Progenitor cell of endocrine pancreas (in vitro differentiated cells): Measurements from ENCODE around the gene IFITM10. TPM values are rescaled to one million over a fixed set of nuclear protein-coding genes. Genes with fewer than 3 reads are reported as not detected.
A peak's percentile ranks its signal among the peaks of the same experiment; 100 is the strongest.

Experiments used
- DNase-seq: peaks from one replicate; pipeline ENCODE4 v3.0.0; 2021; ENCODE audit warnings: low spot score; ENCODE audit not compliant: unreplicated experiment
- H3K27ac Mint-ChIP-seq: 2 replicates; pipeline ENCODE4 v1.8.0; 2021; ENCODE audit warnings: mild to moderate bottlenecking, moderate library complexity, mixed read lengths
- H3K27me3 Mint-ChIP-seq: 2 replicates; pipeline ENCODE4 v1.8.0; 2021; ENCODE audit warnings: mixed read lengths
- H3K36me3 Mint-ChIP-seq: 2 replicates; pipeline ENCODE4 v1.8.0; 2022; ENCODE audit warnings: mixed read lengths; ENCODE audit not compliant: insufficient read depth
- H3K4me1 Mint-ChIP-seq: 2 replicates; pipeline ENCODE4 v1.8.0; 2021; ENCODE audit warnings: low read depth, mixed read lengths
- H3K4me3 Mint-ChIP-seq: 2 replicates; pipeline ENCODE4 v1.8.0; 2021; ENCODE audit warnings: low read depth, mild to moderate bottlenecking, moderate library complexity, mixed read lengths
- H3K9me3 Mint-ChIP-seq: 2 replicates; pipeline ENCODE4 v1.8.0; 2021; ENCODE audit warnings: low read depth, mixed read lengths
- CTCF ChIP-seq: fragments of 200-600 bp; sonication (generic); IDR thresholded peaks from one replicate; pipeline ENCODE4 v1.5.0; 2021; ENCODE audit warnings: antibody characterized with exemption, mild to moderate bottlenecking; ENCODE audit not compliant: unreplicated experiment
- total RNA-seq: library from RNA; stranded (reverse); gene quantifications from 2 replicates; pipeline ENCODE4 v1.2.1, GENCODE V29; 2021

The IFITM10 gene
- total RNA-seq, 1 donor from 2014 or later: 1.2 TPM

- no peak for TF ChIP-seq CTCF
- Mint-ChIP-seq H3K36me3 (no peaks in the 10 kb centered on the region), H3K27me3 (no peaks in the 10 kb centered on the region), H3K4me1 (no peaks in the 10 kb centered on the region), H3K9me3 (no peaks in the 10 kb centered on the region), H3K27ac (no peak overlapping the region), H3K4me3 (no peak overlapping the region)
- DNase-seq: no peak
Observed at GRCh38 chr11:1756791-1757771, 6.7 kb upstream of the IFITM10 start.

- H3K9me3 Mint-ChIP-seq: no peaks in the 10 kb centered on the region
- no peaks in the 10 kb centered on the region for H3K4me1 Mint-ChIP-seq
- no peaks in the 10 kb centered on the region for H3K36me3 Mint-ChIP-seq
- no peak overlapping the region for H3K4me3 Mint-ChIP-seq
- no peak for TF ChIP-seq CTCF
- no peaks in the 10 kb centered on the region for H3K27me3 Mint-ChIP-seq
- H3K27ac Mint-ChIP-seq: no peak overlapping the region
- no peak for DNase-seq
Observed at GRCh38 chr11:1755692-1756561, 5.5 kb upstream of the IFITM10 start.

- Mint-ChIP-seq H3K27me3 (peaks cover 4% of the 10 kb centered on the region), H3K4me3 (no peak overlapping the region), H3K36me3 (no peaks in the 10 kb centered on the region), H3K9me3 (no peaks in the 10 kb centered on the region), H3K4me1 (peaks cover 2% of the 10 kb centered on the region), H3K27ac (no peak overlapping the region)
- no peak for DNase-seq
- TF ChIP-seq CTCF: no peak
Observed at GRCh38 chr11:1755344-1755691, 4.9 kb upstream of the IFITM10 start.

- peaks cover 11% of the 10 kb centered on the region for H3K27me3 Mint-ChIP-seq
- H3K4me1 Mint-ChIP-seq: peaks cover 8% of the 10 kb centered on the region
- no peaks in the 10 kb centered on the region for H3K9me3 Mint-ChIP-seq
- no peak overlapping the region for H3K4me3 Mint-ChIP-seq
- TF ChIP-seq CTCF: no peak
- peak overlapping the region; percentile 43 for H3K27ac Mint-ChIP-seq
- no peaks in the 10 kb centered on the region for H3K36me3 Mint-ChIP-seq
- DNase-seq: no peak
Observed at GRCh38 chr11:1754376-1755150, 4.2 kb upstream of the IFITM10 start.

GRCh38 chr11:1753929-1754305, 3.5 kb upstream of the IFITM10 start:
- Mint-ChIP-seq H3K36me3 (no peaks in the 10 kb centered on the region), H3K27me3 (peaks cover 14% of the 10 kb centered on the region), H3K4me1 (peaks cover 9% of the 10 kb centered on the region), H3K4me3 (no peak overlapping the region), H3K27ac (no peak overlapping the region), H3K9me3 (no peaks in the 10 kb centered on the region)
- DNase-seq: no peak
- no peak for TF ChIP-seq CTCF
